Renal cortical epithelial cell (primary cell): Measurements from ENCODE around the gene DKC1. TPM values are rescaled to one million over a fixed set of nuclear protein-coding genes. Genes with fewer than 3 reads are reported as not detected.

Experiments
- DNase-seq: peaks from one replicate; pipeline ENCODE4 v3.0.0-alpha.2; 2011; ENCODE audit warnings: low read depth
- total RNA-seq: library from RNA; depleted of rRNA; stranded (reverse); fragments of >200 nt; gene quantifications from 2 replicates; pipeline ENCODE4 v1.2.3, GENCODE V29; 2014

The DKC1 gene
- total RNA-seq, 1 donor from 2014 or later: 40.4 TPM

GRCh38 chrX:154737136-154737535, 25.5 kb upstream of the DKC1 start:
- DNase-seq: no peak

- DNase-seq: peak; percentile 66
These were observed 24.5 kb upstream of the DKC1 start for GRCh38 chrX:154738011-154738738.

- no peak for DNase-seq
These were observed 22.7 kb upstream of the DKC1 start for GRCh38 chrX:154739952-154740465.

GRCh38 chrX:154742613-154743012, 20.1 kb upstream of the DKC1 start:
- no peak for DNase-seq

DNA sequence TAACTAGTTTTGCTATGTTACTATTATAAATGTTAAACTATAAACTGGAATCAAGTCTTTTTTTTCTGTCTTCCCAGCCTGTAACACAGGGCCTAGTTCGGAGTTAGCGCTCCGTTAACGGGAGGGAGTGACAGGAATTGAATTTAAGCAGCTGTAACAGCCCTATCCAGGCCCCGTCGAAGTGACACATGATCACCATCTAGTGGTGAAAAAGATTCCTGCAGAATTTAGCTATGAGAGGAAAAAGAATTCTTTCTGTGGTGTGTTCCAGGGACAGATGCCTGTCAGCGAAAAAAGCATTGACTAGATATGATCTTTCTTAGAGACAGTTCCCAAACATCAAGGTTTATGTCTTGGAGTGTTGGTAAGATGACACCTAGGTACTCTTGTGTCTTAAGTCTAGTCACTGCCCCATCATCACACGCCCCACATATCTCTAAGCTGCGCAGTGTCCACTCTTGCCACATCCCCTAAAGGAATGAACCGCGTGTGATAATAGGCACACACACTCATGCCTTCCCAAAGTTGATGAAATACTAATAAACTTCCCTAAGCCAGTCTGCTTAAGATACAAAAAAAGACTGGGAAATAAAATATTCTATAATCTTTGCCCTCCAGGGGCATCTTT, 13.8 kb upstream of the DKC1 start:
- DNase-seq: peak; percentile 36

DNA sequence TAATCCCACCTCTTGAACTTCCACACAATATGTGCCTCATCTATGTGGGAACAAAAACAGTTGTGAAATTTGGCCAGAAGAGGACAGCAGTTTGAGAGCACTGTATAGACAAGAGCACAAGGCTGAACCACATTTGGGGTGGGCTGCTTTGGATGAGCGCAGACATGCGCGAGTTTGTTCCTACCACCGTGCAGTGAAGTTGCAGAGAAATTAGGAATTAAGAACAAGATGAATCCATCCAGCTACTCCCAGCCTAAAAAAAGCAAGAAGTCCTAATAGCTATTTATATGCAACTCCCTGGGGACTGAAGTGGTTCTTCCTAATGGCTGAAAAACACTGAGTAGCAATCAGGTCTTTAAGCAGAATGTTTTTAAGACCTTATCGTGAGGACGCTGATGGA, 12.8 kb upstream of the DKC1 start:
- no peak for DNase-seq

- no peak for DNase-seq
These were observed 12.1 kb upstream of the DKC1 start, which contains the start of gene GAB3 for GRCh38 chrX:154750301-154751202. Gene GAB3 (minus strand): TSS chrX:154751077. CDS start chrX:154751025, 52 bp downstream.

GRCh38 chrX:154751203-154751668, 11.4 kb upstream of the DKC1 start:
- DNase-seq: no peak

DNA sequence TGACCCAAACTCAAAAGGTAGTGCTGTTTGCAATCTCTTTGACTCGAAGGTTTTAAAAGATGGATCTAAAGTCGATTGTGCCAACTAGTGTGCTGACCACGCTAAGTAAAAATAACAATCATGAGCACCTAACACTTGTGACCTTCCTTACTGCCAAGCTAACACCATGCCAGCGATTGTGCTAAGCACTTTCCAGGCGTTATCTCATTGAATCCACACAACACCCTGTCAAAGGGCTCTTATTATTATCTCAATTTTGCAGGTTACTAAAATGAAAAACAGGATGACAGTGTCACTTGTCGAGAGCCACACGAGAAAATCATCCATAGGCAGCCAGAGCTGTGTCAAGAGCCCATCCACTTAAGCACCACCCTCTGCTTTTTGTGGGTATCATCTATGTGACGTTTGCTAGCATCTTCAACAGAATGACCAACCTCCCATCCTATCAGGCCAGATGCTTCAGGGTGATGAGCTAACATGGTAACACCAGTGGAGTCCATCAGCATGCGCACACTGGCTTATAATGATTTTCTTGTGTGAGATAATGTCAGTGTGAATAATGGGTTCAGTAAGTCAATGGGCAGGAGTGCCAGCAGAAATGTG, 10.9 kb upstream of the DKC1 start:
- no peak for DNase-seq

- DNase-seq: no peak
These were observed 4.0 kb upstream of the DKC1 start for GRCh38 chrX:154758696-154759095.

DNA sequence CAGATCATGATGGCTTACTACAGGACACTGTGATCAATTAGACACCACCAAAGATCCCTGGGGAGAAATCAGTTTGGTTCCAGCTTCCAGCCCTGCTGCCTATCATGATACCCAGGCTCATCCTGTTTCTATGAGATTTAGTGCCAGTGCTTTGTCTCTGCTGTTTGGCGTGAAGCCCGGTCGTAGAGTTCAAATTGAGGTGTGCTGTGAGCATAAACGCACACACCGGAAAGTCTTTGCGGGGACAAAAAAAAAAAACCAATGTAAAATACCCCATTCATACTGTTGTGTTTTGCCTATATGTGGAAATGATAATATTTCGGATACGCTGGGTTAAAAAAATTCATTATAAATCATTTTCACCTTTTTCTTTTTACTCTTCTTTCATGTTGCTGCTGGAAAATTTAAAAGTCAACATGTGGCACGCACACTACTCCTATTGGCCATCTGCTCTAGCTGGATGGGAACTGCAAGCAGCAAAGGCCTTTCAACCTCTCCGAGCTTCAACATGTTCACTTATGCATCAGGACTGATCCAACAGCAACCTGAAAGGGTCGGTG, 607 bp upstream of the DKC1 start:
- peak; percentile 5 for DNase-seq

GRCh38 chrX:154774622-154775021, 12.0 kb downstream of the DKC1 start:
- DNase-seq: no peak

DNA sequence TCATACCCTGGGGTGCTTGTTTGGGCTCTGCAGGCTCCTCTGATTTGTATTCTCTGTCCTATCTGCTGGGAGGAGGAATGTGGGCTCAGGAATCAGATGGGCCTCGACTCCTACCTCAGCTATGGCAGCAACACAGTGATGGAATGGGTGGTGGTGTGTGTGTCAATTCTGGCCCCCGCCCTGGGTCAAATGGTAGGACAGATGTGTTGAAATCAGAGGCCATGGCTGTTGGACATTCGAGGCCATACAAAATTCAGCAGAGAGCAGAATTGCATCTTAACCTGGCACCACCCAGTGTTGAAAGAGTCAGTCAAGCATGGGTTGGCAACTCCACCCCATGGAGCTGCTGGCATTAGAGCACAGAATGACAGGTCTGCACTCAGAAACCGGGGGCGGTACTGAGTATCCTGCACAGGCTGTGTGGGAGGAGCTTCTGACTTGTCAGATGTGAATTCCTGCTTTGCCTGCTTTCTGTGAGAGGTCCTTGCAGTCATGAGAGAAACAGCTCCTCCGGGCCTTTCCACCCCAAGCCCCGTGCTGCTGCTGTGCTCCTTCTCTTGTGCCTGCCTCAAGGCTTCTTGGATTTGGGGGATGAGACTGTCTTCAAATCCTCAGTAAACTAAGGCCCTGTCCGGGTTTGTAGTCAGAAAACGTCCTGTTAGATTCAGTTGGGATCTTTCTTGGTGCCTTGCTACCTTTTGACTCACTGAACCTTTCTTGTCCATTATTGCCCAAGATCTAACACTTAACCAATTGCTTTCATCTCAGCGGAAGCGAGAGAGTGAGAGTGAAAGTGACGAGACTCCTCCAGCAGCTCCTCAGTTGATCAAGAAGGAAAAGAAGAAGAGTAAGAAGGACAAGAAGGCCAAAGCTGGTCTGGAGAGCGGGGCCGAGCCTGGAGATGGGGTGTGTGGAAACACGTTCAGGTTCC, 13.0 kb downstream of the DKC1 start:
- peak; percentile 89 for DNase-seq

- DNase-seq: no peak
These were observed 14.1 kb downstream of the DKC1 start for GRCh38 chrX:154776753-154777152.

- no peak for DNase-seq
These were observed 16.6 kb downstream of the DKC1 start for GRCh38 chrX:154779261-154779660.

DNA sequence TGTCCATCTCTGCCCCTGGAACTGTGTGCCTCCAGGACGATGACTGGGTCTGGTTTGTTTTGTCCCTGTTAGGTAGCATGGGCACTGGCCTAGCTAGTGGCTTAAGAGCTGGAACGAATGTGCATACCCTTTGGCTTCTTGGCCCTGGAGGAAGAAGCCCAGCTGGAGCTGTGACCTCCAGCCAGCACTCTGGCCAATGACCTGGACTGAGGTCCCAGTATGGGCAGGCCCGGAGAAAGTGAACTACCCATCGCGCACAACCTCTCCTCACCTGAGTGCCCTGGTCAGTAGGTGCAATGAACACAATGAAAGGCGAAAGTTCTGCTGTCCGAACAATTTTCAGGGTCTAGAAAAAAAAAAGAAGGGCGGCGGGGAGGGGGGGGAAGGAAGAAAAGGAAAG, 18.3 kb downstream of the DKC1 start:
- DNase-seq: no peak

DNA sequence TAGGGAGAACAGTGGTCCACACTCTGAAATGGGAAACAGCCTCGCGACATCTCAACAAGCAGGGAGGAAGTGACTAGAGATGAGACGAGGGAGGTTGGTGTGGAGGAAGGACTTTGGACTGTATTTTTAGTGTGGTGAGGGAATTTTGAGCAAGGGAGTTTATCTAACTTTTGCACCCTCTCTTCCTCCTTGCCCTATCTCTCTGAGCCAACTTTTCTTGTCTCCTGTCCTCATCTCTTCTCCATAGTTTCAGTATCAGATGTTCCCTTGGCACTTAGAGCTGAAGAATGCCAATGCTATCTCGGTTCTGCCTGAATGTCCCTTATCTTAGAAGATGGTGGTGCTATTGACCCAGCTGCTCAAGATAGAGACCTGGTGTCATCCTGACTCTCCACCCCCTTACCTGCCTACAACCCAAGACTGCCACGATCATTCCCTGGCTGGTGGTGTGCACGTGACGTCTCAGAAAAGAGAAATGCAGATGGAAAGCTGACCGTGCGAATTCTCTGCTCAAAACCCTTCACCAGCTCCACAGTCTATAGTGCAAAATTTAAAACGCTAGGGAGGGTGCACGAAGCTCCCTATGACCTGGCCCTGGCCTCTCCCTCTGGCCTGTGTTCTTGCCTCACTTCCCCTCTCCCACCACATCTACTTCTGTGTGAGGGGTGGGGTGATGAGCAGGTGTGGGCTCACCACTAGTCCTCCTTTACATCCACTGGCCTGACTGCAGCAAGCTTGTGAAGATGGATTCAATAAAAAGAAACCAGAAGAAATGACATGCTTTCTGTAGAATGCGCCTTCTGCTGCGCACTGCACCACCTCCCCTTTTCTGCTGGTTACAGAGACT, 21.7 kb downstream of the DKC1 start:
- DNase-seq: no peak

- no peak for DNase-seq
These were observed 23.1 kb downstream of the DKC1 start for GRCh38 chrX:154785716-154786115.

- peak; percentile 68 for DNase-seq
These were observed 28.8 kb downstream of the DKC1 start for GRCh38 chrX:154791467-154791866.
